ENCODE results near the gene GAB4.

DNA sequence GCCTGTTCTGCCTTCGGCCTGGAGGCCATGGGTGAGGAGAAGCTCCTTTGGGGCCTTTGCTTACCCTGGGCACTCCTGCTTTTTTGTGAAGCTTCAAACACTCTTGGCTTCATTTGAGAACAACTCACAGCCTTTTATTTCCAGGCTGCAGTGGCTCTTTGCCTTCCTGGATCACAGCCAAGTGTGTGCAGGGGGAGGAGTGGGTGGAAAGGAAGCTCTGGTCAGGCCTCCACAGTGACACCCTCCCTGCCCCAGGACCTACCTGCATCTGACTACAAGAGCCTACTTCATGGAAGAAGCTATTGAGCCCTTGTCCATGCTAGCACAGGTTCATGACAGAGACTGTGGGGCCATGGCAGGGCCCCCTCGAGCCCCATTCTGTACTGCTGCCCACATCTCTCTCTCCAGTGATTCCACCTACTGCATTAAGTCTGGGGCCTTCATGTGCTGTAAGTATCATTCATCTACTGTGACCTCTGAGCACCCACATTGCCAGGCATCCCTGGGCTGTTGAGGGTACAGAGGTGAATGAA is 52.3 kb downstream of the GAB4 start:
- TF ChIP-seq SIN3A (IDR thresholded peaks at IDR 0.05; ENCODE audit: borderline replicate concordance, insufficient read depth, low read length): no peak
- no peak for TF ChIP-seq POLR2AphosphoS5 (IDR thresholded peaks at IDR 0.05; ENCODE audit: low read depth, low read length)
- TF ChIP-seq, protein P1, sequence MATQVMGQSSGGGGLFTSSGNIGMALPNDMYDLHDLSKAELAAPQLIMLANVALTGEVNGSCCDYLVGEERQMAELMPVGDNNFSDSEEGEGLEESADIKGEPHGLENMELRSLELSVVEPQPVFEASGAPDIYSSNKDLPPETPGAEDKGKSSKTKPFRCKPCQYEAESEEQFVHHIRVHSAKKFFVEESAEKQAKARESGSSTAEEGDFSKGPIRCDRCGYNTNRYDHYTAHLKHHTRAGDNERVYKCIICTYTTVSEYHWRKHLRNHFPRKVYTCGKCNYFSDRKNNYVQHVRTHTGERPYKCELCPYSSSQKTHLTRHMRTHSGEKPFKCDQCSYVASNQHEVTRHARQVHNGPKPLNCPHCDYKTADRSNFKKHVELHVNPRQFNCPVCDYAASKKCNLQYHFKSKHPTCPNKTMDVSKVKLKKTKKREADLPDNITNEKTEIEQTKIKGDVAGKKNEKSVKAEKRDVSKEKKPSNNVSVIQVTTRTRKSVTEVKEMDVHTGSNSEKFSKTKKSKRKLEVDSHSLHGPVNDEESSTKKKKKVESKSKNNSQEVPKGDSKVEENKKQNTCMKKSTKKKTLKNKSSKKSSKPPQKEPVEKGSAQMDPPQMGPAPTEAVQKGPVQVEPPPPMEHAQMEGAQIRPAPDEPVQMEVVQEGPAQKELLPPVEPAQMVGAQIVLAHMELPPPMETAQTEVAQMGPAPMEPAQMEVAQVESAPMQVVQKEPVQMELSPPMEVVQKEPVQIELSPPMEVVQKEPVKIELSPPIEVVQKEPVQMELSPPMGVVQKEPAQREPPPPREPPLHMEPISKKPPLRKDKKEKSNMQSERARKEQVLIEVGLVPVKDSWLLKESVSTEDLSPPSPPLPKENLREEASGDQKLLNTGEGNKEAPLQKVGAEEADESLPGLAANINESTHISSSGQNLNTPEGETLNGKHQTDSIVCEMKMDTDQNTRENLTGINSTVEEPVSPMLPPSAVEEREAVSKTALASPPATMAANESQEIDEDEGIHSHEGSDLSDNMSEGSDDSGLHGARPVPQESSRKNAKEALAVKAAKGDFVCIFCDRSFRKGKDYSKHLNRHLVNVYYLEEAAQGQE (IDR thresholded peaks at IDR 0.05; ENCODE audit: insufficient read depth in 1 of 2, low read depth in 2 of 2, low read length in 2 of 2): no peak
